ENCODE results near the gene CD247.

The CD247 gene

GRCh38 chr1:167430134-167430848, 88.0 kb downstream of the CD247 start:
- peak in 1 of 2 donors; percentile 8 for DNase-seq
- Histone ChIP-seq H3K18ac (ENCODE audit: low read length) (no peak overlapping the region), H2BK12ac (ENCODE audit: low read length) (no peak overlapping the region), H3K27me3 (ENCODE audit: insufficient read depth, low read length) (no peaks in the 10 kb centered on the region), H2BK120ac (ENCODE audit: insufficient read depth, low read length, poor library complexity) (no peak overlapping the region), H3K36me3 (ENCODE audit: control insufficient read depth in 1 of 2, insufficient read depth in 2 of 2, low read length in 2 of 2) (no peaks in the 10 kb centered on the region), H3K9me3 (ENCODE audit: insufficient read depth, low read depth, low read length) (peaks cover 4% of the 10 kb centered on the region), H3K79me2 (ENCODE audit: control insufficient read depth, insufficient read depth, low read length, poor library complexity) (no peaks in the 10 kb centered on the region), H3K4ac (ENCODE audit: low read depth, low read length) (no peak overlapping the region), H3K4me3 (ENCODE audit: low read depth, low read length) (no peak overlapping the region), H4K12ac (ENCODE audit: low read depth, low read length) (no peak overlapping the region), H2BK5ac (ENCODE audit: low read depth, low read length, poor library complexity) (no peak overlapping the region), H4K8ac (ENCODE audit: low read depth, low read length) (no peak overlapping the region), H2AK5ac (ENCODE audit: low read length) (no peak overlapping the region), H3K27ac (ENCODE audit: low read depth, low read length) (no peak overlapping the region), H2AFZ (ENCODE audit: insufficient read depth, low read length, poor library complexity) (no peak overlapping the region), H3K79me1 (ENCODE audit: low read length) (peaks cover 2% of the 10 kb centered on the region), H4K91ac (ENCODE audit: low read depth, low read length) (no peak overlapping the region), H3K14ac (ENCODE audit: low read length) (no peak overlapping the region), H3K4me2 (ENCODE audit: low read length) (no peak overlapping the region), H3K4me1 (ENCODE audit: control insufficient read depth in 1 of 2, insufficient read depth in 2 of 2, low read length in 2 of 2) (peaks cover 0 to 8% of the 10 kb centered on the region in 2 experiments), H3K9ac (ENCODE audit: low read length) (no peak overlapping the region), H3K23ac (ENCODE audit: low read length) (no peak overlapping the region)
- no CpG with 5 or more reads among the region's 17 CpGs for WGBS (ENCODE audit: extremely low coverage, insufficient coverage, insufficient read length)

DNA sequence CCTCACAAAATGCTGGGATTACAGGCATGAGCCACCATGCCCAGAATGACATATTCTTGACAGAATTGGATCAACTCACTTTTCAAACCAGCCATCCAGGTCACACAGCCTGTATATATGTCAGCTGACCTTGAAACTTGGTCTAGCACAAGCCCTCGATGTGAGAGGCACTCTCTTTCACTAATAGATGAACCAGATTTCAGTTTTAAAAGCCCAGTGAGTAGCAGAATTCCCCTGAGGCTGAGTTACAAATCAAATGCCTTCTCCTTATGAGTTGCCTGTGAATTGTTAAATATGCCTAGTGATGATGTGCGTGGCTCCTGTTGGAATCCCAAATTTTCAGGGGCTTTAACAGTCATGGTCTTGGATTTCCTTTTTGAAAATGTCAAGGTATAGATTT, 88.7 kb downstream of the CD247 start:
- H2BK120ac ChIP-seq (ENCODE audit: insufficient read depth, low read length, poor library complexity): no peak overlapping the region
- H3K4me2 ChIP-seq (ENCODE audit: low read length): no peak overlapping the region
- no peak for DNase-seq
- H3K23ac ChIP-seq (ENCODE audit: low read length): no peak overlapping the region
- H3K4ac ChIP-seq (ENCODE audit: low read depth, low read length): no peak overlapping the region
- no peak overlapping the region for H4K12ac ChIP-seq (ENCODE audit: low read depth, low read length)
- H3K18ac ChIP-seq (ENCODE audit: low read length): no peak overlapping the region
- no peak overlapping the region for H2BK12ac ChIP-seq (ENCODE audit: low read length)
- H3K9me3 ChIP-seq (ENCODE audit: insufficient read depth, low read depth, low read length): peaks cover 4% of the 10 kb centered on the region
- no peak overlapping the region for H2AK5ac ChIP-seq (ENCODE audit: low read length)
- no peak overlapping the region for H3K27ac ChIP-seq (ENCODE audit: low read depth, low read length)
- peaks cover 2% of the 10 kb centered on the region for H3K79me1 ChIP-seq (ENCODE audit: low read length)
- H4K8ac ChIP-seq (ENCODE audit: low read depth, low read length): no peak overlapping the region
- H3K4me3 ChIP-seq (ENCODE audit: low read depth, low read length): no peak overlapping the region
- H4K91ac ChIP-seq (ENCODE audit: low read depth, low read length): no peak overlapping the region
- no peak overlapping the region for H3K14ac ChIP-seq (ENCODE audit: low read length)
- no CpG with 5 or more reads among the region's 2 CpGs for WGBS (ENCODE audit: extremely low coverage, insufficient coverage, insufficient read length)
- no peaks in the 10 kb centered on the region for H3K27me3 ChIP-seq (ENCODE audit: insufficient read depth, low read length)
- H2BK5ac ChIP-seq (ENCODE audit: low read depth, low read length, poor library complexity): no peak overlapping the region
- no peaks in the 10 kb centered on the region for H3K79me2 ChIP-seq (ENCODE audit: control insufficient read depth, insufficient read depth, low read length, poor library complexity)
- H3K9ac ChIP-seq (ENCODE audit: low read length): no peak overlapping the region
- peaks cover 0 to 8% of the 10 kb centered on the region in 2 experiments for H3K4me1 ChIP-seq (ENCODE audit: control insufficient read depth in 1 of 2, insufficient read depth in 2 of 2, low read length in 2 of 2)
- no peak overlapping the region for H2AFZ ChIP-seq (ENCODE audit: insufficient read depth, low read length, poor library complexity)
- H3K36me3 ChIP-seq (ENCODE audit: control insufficient read depth in 1 of 2, insufficient read depth in 2 of 2, low read length in 2 of 2): peaks cover 0 to 1% of the 10 kb centered on the region in 2 experiments

DNA sequence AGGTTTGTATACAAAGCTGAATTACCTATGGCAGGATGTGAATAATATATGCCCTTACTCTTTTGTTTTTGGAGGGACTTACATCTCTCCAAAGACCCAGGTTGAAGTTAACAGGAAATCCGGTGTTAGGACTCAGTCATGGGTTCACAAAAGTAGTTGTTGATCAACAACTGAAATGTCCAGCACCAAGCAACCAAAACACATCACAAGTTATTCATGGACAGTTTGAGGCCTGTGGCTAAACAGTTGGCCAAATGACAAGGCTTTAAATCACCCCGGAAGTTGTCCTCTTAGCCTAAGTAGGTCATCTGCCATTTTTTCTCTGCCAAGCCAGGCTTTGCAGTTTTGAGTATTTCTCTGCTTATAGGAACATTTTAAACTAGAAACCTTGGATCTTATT, 89.9 kb downstream of the CD247 start:
- Histone ChIP-seq H3K27me3 (ENCODE audit: insufficient read depth, low read length) (no peaks in the 10 kb centered on the region), H3K9me3 (ENCODE audit: insufficient read depth, low read depth, low read length) (peaks cover 4% of the 10 kb centered on the region), H3K4me1 (ENCODE audit: control insufficient read depth in 1 of 2, insufficient read depth in 2 of 2, low read length in 2 of 2) (peaks cover 0 to 8% of the 10 kb centered on the region in 2 experiments), H3K23ac (ENCODE audit: low read length) (no peak overlapping the region), H2AFZ (ENCODE audit: insufficient read depth, low read length, poor library complexity) (no peak overlapping the region), H3K4ac (ENCODE audit: low read depth, low read length) (no peak overlapping the region), H3K18ac (ENCODE audit: low read length) (no peak overlapping the region), H3K27ac (ENCODE audit: low read depth, low read length) (no peak overlapping the region), H4K8ac (ENCODE audit: low read depth, low read length) (no peak overlapping the region), H4K12ac (ENCODE audit: low read depth, low read length) (no peak overlapping the region), H3K9ac (ENCODE audit: low read length) (no peak overlapping the region), H3K14ac (ENCODE audit: low read length) (no peak overlapping the region), H2BK120ac (ENCODE audit: insufficient read depth, low read length, poor library complexity) (no peak overlapping the region), H2AK5ac (ENCODE audit: low read length) (no peak overlapping the region), H2BK5ac (ENCODE audit: low read depth, low read length, poor library complexity) (no peak overlapping the region), H3K4me3 (ENCODE audit: low read depth, low read length) (no peak overlapping the region), H3K36me3 (ENCODE audit: control insufficient read depth in 1 of 2, insufficient read depth in 2 of 2, low read length in 2 of 2) (peaks cover 0 to 7% of the 10 kb centered on the region in 2 experiments), H4K91ac (ENCODE audit: low read depth, low read length) (no peak overlapping the region), H3K4me2 (ENCODE audit: low read length) (no peak overlapping the region), H3K79me1 (ENCODE audit: low read length) (peaks cover 2% of the 10 kb centered on the region), H2BK12ac (ENCODE audit: low read length) (no peak overlapping the region), H3K79me2 (ENCODE audit: control insufficient read depth, insufficient read depth, low read length, poor library complexity) (no peaks in the 10 kb centered on the region)
- WGBS (ENCODE audit: extremely low coverage, insufficient coverage, insufficient read length): no CpG with 5 or more reads among the region's 2 CpGs
- DNase-seq: peak in 1 of 2 donors; percentile 37

- H2BK5ac ChIP-seq (ENCODE audit: low read depth, low read length, poor library complexity): no peak overlapping the region
- H3K4ac ChIP-seq (ENCODE audit: low read depth, low read length): no peak overlapping the region
- H4K12ac ChIP-seq (ENCODE audit: low read depth, low read length): no peak overlapping the region
- no peak overlapping the region for H2AK5ac ChIP-seq (ENCODE audit: low read length)
- no CpG with 5 or more reads among the region's 5 CpGs for WGBS (ENCODE audit: extremely low coverage, insufficient coverage, insufficient read length)
- H3K27me3 ChIP-seq (ENCODE audit: insufficient read depth, low read length): no peaks in the 10 kb centered on the region
- H3K4me1 ChIP-seq (ENCODE audit: control insufficient read depth in 1 of 2, insufficient read depth in 2 of 2, low read length in 2 of 2): peaks cover 0 to 8% of the 10 kb centered on the region in 2 experiments
- H3K36me3 ChIP-seq (ENCODE audit: control insufficient read depth in 1 of 2, insufficient read depth in 2 of 2, low read length in 2 of 2): peaks cover 0 to 7% of the 10 kb centered on the region in 2 experiments
- H3K14ac ChIP-seq (ENCODE audit: low read length): no peak overlapping the region
- peaks cover 2% of the 10 kb centered on the region for H3K79me1 ChIP-seq (ENCODE audit: low read length)
- no peak overlapping the region for H2BK12ac ChIP-seq (ENCODE audit: low read length)
- no peak overlapping the region for H3K27ac ChIP-seq (ENCODE audit: low read depth, low read length)
- no peak overlapping the region for H4K91ac ChIP-seq (ENCODE audit: low read depth, low read length)
- H3K9me3 ChIP-seq (ENCODE audit: insufficient read depth, low read depth, low read length): peaks cover 3% of the 10 kb centered on the region
- H4K8ac ChIP-seq (ENCODE audit: low read depth, low read length): no peak overlapping the region
- H2AFZ ChIP-seq (ENCODE audit: insufficient read depth, low read length, poor library complexity): no peak overlapping the region
- no peak overlapping the region for H3K4me3 ChIP-seq (ENCODE audit: low read depth, low read length)
- H2BK120ac ChIP-seq (ENCODE audit: insufficient read depth, low read length, poor library complexity): no peak overlapping the region
- H3K18ac ChIP-seq (ENCODE audit: low read length): no peak overlapping the region
- H3K79me2 ChIP-seq (ENCODE audit: control insufficient read depth, insufficient read depth, low read length, poor library complexity): no peaks in the 10 kb centered on the region
- H3K9ac ChIP-seq (ENCODE audit: low read length): no peak overlapping the region
- H3K23ac ChIP-seq (ENCODE audit: low read length): no peak overlapping the region
- DNase-seq: peak in 1 of 2 donors; percentile 20
- no peak overlapping the region for H3K4me2 ChIP-seq (ENCODE audit: low read length)
Measured at GRCh38 chr1:167427848-167428247, 90.5 kb downstream of the CD247 start.

All from trophoblast cell (in vitro differentiated cells and primary cell).